GM12878 (cell line): Measurements from ENCODE around the gene GSAP. TPM values are rescaled to one million over a fixed set of nuclear protein-coding genes. Genes with fewer than 3 reads are reported as not detected.

Experiments used
- ATAC-seq: fragments of 200-7000 bp; cut with Tn5 transposase; 3 replicates; pipeline ENCODE4 v1.9.1; 2020; ENCODE audit warnings: mild to moderate bottlenecking, moderate library complexity
- BruUV-seq: library from RNA; stranded (reverse); fragments of 400-500 nt; replicated peaks from 2 replicates; lab custom pipeline; 2021; lab: Mats Ljungman, UMichigan
- CTCF ChIA-PET: fragments of 300-600 bp; sonication (Branson Sonifier 250); formaldehyde crosslinking; extraction: SDS; loops from one replicate; lab custom pipeline; 2021; ENCODE audit warnings: inconsistent platforms; lab: Yijun Ruan, JAX
- POLR2A ChIA-PET: fragments of 350-600 bp; formaldehyde crosslinking; extraction: SDS; loops from one replicate; lab custom pipeline; 2021; ENCODE audit warnings: inconsistent platforms; lab: Charles Lee
- RAD21 ChIA-PET: fragments of 300-600 bp; sonication (Branson Sonifier 250); formaldehyde crosslinking; loops from one replicate; lab custom pipeline; 2023; ENCODE audit warnings: antibody characterized with exemption; ENCODE audit not compliant: unreplicated experiment; lab: Charles Lee
- SMC1A ChIA-PET: fragments of 300-600 bp; sonication (Branson Sonifier 250); formaldehyde crosslinking; loops from one replicate; lab custom pipeline; 2023; ENCODE audit not compliant: unreplicated experiment, uncharacterized antibody; lab: Charles Lee
- DNase-seq: peaks from one replicate; pipeline ENCODE4 v3.0.0-alpha.2; 2011; ENCODE audit warnings: low read depth, low spot score
- FAIRE-seq: peaks from 3 replicates; lab custom pipeline; 2011; peaks lifted over from hg19 to GRCh38; lab: Jason Lieb, UNC
- H2AFZ ChIP-seq: 2 replicates; pipeline ENCODE4 v1.6.0; 2011; ENCODE audit warnings: low read depth, low read length, control low read depth; ENCODE audit not compliant: control insufficient read depth
- H3K27ac ChIP-seq: 2 replicates; pipeline ENCODE4 v1.5.1; 2011; ENCODE audit warnings: control low read depth; ENCODE audit not compliant: control insufficient read depth, insufficient read depth
- H3K27me3 ChIP-seq, 2 experiments: replicated peaks in 1 of 2; 2 replicates each; pipeline versions ENCODE4 v1.6.0 to v1.6.1; 2011; ENCODE audit warnings: low read length in 1 of 2; ENCODE audit not compliant: control insufficient read depth in 2 of 2, insufficient read depth in 2 of 2
- H3K36me3 ChIP-seq, 2 experiments: 2 replicates each; pipeline ENCODE4 v1.5.1; 2011; ENCODE audit warnings: low read length in 1 of 2; ENCODE audit not compliant: control insufficient read depth in 2 of 2, insufficient read depth in 2 of 2
- H3K4me1 ChIP-seq: 2 replicates; pipeline ENCODE4 v1.6.1; 2011; ENCODE audit warnings: mild to moderate bottlenecking, low read length, moderate library complexity, mixed read lengths; ENCODE audit not compliant: control insufficient read depth, insufficient read depth
- H3K4me2 ChIP-seq: 2 replicates; pipeline ENCODE4 v1.6.0; 2011; ENCODE audit warnings: control low read depth; ENCODE audit not compliant: control insufficient read depth, insufficient read depth
- H3K4me3 ChIP-seq: fragments of 200-600 bp; sonication (generic); 2 replicates; pipeline ENCODE4 v1.5.1; 2016
- H3K79me2 ChIP-seq: 2 replicates; pipeline ENCODE4 v1.6.0; 2011; ENCODE audit warnings: low read length; ENCODE audit not compliant: control insufficient read depth, insufficient read depth
- H3K9ac ChIP-seq: 2 replicates; pipeline ENCODE4 v1.8.0; 2011; ENCODE audit warnings: low read length, control low read depth, mixed read lengths; ENCODE audit not compliant: control insufficient read depth, insufficient read depth
- H3K9me3 ChIP-seq: replicated peaks from 3 replicates; pipeline ENCODE4 v1.5.1; 2011; ENCODE audit warnings: mild to moderate bottlenecking, low read length; ENCODE audit not compliant: control insufficient read depth, insufficient read depth
- H4K20me1 ChIP-seq: 2 replicates; pipeline ENCODE4 v1.6.0; 2011; ENCODE audit not compliant: control insufficient read depth, insufficient read depth
- BCL11A ChIP-seq: IDR thresholded peaks from 2 replicates; pipeline ENCODE4 v1.6.1; 2011; ENCODE audit warnings: low read depth, low read length
- NFYB ChIP-seq: IDR thresholded peaks from 2 replicates; pipeline ENCODE4 v1.6.1; 2011; ENCODE audit warnings: low read depth, mild to moderate bottlenecking, low read length, improper control_type of control experiment, moderate library complexity; ENCODE audit not compliant: insufficient read depth
- NR2C2 ChIP-seq: IDR thresholded peaks from 2 replicates; pipeline ENCODE4 v1.6.1; 2011; ENCODE audit warnings: borderline replicate concordance, low read depth; ENCODE audit not compliant: control insufficient read depth, insufficient read length
- SMC3 ChIP-seq: IDR thresholded peaks from 2 replicates; pipeline ENCODE4 v1.6.1; 2011; ENCODE audit warnings: low read length, improper control_type of control experiment, borderline replicate concordance
- STAT1 ChIP-seq: fragments of 450-650 bp; conservative IDR thresholded peaks from 2 replicates; pipeline ENCODE4 v1.6.1; 2014; ENCODE audit warnings: antibody characterized with exemption, mild to moderate bottlenecking
- YBX1 ChIP-seq: fragments of 450-650 bp; IDR thresholded peaks from 2 replicates; pipeline ENCODE4 v1.6.1; 2016; ENCODE audit warnings: antibody characterized with exemption
- ZZZ3 ChIP-seq: IDR thresholded peaks from 2 replicates; pipeline ENCODE4 v1.6.1; 2011; ENCODE audit warnings: low read depth; ENCODE audit not compliant: control insufficient read depth, insufficient read length
- WGBS: methylation state at CpG from one replicate; pipeline ENCODE4 v1.1.6; 2016; ENCODE audit warnings: low lambda C conversion rate; ENCODE audit not compliant: insufficient replicate concordance, insufficient coverage; ENCODE audit errors: missing lambda C conversion rate; 5-methylcytosine and 5-hydroxymethylcytosine counted together
- in situ Hi-C: fragments of 300-500 bp; cut with MboI; formaldehyde crosslinking; loops from 9 replicates; pipeline ENCODE4 v1.14.3; 2018; ENCODE audit warnings: mixed read lengths
- intact Hi-C: fragments of 100-400 bp; cut with micrococcal nuclease; formaldehyde crosslinking; loops from one replicate; pipeline ENCODE4 v1.14.2; 2022; ENCODE audit not compliant: unreplicated experiment
- polyA plus RNA-seq, 11 experiments: library from polyadenylated mRNA; depleted of rRNA in 4 of 11; unstranded in 6 of 11; stranded (reverse) in 5 of 11; fragments of >200 nt; fragmentation: Nextera tagmentation in 4 of 11; fragmentation: Illumina TruSeq in 1 of 11; extraction: Ambion mirVana in 4 of 11; extraction: Trizol in 1 of 11; gene quantifications; 1 replicate in 1 of 11; 2 replicates in 10 of 11; pipeline versions ENCODE4 v1.2.1 to v1.2.3, GENCODE V29; 2011 to 2016; ENCODE audit warnings: inconsistent platforms in 2 of 11, missing spikeins in 2 of 11, low read depth in 1 of 11
- total RNA-seq, 4 experiments: library from RNA; depleted of rRNA in 3 of 4; stranded (reverse); fragments of >200 nt in 3 of 4; fragmentation: Illumina TruSeq in 1 of 4; extraction: Trizol in 1 of 4; gene quantifications; 2 replicates each; pipeline versions ENCODE4 v1.2.1 to v1.2.3, GENCODE V29; 2013 to 2021
- TF ChIP-seq, protein P1 (sequence below): fragments of 450-650 bp; formaldehyde crosslinking; IDR thresholded peaks from 2 replicates; pipeline ENCODE4 v1.4.0; 2022; ENCODE audit warnings: mild to moderate bottlenecking, moderate library complexity
- TF ChIP-seq, protein P2 (sequence below): fragments of 450-650 bp; IDR thresholded peaks from 2 replicates; pipeline ENCODE4 v1.6.1; 2017; ENCODE audit warnings: mild to moderate bottlenecking, moderate library complexity
- TF ChIP-seq, protein P3 (sequence below): fragments of 150-350 bp; IDR thresholded peaks from 2 replicates; pipeline ENCODE4 v1.6.1; 2014; ENCODE audit warnings: mild to moderate bottlenecking, low read depth, low read length

Gene GSAP
- total and polyA plus RNA-seq, 10 of the 15 experiments (the other 5 are each of a cell fraction or from before 2014, with no cell fraction given) = 6.6 to 38.1 (median 21.8) TPM

DNA sequence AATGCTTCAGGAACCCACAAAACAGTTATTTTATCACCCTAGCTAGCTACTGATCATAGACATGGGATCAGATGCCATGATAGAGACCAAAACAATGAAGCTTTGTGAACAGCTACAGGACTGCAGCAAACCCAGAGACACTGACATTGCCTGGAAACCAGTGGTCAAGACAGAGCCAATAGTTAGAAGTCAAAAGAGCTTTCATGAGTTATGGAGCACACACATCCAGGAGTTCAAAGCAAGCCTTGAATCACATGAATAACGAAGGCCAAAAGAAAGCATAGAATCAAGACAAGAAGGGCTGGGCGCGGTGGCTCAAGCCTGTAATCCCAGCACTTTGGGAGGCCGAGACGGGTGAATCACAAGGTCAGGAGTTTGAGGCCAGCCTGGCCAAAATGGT is 34.5 kb upstream of the GSAP start (continued):
- TF ChIP-seq NFYB (no peak), NR2C2 (no peak)

DNA sequence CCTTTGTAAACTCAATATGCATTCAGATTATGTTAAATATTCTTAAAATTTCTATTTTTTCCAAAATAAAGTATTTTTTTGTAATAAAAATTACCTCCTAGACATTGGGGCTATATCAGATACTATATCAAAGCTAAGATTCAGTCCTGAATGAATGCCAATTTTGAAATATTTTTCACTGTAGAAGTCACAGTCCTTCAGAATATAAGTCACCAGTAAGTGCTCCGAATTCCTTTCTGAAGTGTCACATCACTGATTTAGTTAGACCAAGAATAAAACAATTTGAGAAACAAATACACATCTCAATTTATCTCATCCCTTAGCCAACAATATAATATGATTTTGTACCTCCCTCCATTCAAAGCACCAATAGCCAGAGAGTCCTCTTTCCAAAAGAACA is 33.9 kb upstream of the GSAP start:
- Histone ChIP-seq H3K9ac (no peak overlapping the region), H2AFZ (no peak overlapping the region), H3K4me3 (no peak overlapping the region), H3K4me2 (no peak overlapping the region), H4K20me1 (no peaks in the 10 kb centered on the region), H3K27ac (no peak overlapping the region), H3K36me3 (no peaks in the 10 kb centered on the region), H3K79me2 (no peaks in the 10 kb centered on the region), H3K4me1 (0 out of 2 replicates have a peak, but pooled peaks cover 3% of the 10 kb centered on the region), H3K9me3 (no peaks in the 10 kb centered on the region), H3K27me3 (no peaks in the 10 kb centered on the region)
- CTCF ChIA-PET = interaction anchor here (1.6 to 2.2 kb wide), 3 partner anchors 9 to 21 kb away, joined by 4 to 10 read pairs (median 5); no protein-coding TSS in a partner anchor
- no peak for DNase-seq
- POLR2A ChIA-PET = no interaction called here
- BruUV-seq = no TSS peak
- intact Hi-C loops = no loop called here
- ATAC-seq = no peak
- no peak for FAIRE-seq
- TF ChIP-seq ZZZ3 = no peak
- TF ChIP-seq YBX1 = no peak
- no peak for TF ChIP-seq SMC3
- TF ChIP-seq, protein P1, sequence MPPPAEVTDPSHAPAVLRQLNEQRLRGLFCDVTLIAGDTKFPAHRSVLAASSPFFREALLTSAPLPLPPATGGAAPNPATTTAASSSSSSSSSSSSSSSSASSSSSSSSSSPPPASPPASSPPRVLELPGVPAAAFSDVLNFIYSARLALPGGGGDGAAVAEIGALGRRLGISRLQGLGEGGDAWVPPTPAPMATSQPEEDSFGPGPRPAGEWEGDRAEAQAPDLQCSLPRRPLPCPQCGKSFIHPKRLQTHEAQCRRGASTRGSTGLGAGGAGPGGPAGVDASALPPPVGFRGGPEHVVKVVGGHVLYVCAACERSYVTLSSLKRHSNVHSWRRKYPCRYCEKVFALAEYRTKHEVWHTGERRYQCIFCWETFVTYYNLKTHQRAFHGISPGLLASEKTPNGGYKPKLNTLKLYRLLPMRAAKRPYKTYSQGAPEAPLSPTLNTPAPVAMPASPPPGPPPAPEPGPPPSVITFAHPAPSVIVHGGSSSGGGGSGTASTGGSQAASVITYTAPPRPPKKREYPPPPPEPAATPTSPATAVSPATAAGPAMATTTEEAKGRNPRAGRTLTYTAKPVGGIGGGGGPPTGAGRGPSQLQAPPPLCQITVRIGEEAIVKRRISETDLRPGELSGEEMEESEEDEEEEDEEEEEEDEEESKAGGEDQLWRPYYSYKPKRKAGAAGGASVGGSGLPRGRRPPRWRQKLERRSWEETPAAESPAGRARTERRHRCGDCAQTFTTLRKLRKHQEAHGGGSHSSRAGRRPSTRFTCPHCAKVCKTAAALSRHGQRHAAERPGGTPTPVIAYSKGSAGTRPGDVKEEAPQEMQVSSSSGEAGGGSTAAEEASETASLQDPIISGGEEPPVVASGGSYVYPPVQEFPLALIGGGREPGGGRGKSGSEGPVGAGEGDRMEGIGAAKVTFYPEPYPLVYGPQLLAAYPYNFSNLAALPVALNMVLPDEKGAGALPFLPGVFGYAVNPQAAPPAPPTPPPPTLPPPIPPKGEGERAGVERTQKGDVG (CRISPR knock-in tag) = no peak
- TF ChIP-seq, protein P2, sequence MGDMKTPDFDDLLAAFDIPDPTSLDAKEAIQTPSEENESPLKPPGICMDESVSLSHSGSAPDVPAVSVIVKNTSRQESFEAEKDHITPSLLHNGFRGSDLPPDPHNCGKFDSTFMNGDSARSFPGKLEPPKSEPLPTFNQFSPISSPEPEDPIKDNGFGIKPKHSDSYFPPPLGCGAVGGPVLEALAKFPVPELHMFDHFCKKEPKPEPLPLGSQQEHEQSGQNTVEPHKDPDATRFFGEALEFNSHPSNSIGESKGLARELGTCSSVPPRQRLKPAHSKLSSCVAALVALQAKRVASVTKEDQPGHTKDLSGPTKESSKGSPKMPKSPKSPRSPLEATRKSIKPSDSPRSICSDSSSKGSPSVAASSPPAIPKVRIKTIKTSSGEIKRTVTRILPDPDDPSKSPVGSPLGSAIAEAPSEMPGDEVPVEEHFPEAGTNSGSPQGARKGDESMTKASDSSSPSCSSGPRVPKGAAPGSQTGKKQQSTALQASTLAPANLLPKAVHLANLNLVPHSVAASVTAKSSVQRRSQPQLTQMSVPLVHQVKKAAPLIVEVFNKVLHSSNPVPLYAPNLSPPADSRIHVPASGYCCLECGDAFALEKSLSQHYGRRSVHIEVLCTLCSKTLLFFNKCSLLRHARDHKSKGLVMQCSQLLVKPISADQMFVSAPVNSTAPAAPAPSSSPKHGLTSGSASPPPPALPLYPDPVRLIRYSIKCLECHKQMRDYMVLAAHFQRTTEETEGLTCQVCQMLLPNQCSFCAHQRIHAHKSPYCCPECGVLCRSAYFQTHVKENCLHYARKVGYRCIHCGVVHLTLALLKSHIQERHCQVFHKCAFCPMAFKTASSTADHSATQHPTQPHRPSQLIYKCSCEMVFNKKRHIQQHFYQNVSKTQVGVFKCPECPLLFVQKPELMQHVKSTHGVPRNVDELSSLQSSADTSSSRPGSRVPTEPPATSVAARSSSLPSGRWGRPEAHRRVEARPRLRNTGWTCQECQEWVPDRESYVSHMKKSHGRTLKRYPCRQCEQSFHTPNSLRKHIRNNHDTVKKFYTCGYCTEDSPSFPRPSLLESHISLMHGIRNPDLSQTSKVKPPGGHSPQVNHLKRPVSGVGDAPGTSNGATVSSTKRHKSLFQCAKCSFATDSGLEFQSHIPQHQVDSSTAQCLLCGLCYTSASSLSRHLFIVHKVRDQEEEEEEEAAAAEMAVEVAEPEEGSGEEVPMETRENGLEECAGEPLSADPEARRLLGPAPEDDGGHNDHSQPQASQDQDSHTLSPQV = no peak
- TF ChIP-seq, protein P3, sequence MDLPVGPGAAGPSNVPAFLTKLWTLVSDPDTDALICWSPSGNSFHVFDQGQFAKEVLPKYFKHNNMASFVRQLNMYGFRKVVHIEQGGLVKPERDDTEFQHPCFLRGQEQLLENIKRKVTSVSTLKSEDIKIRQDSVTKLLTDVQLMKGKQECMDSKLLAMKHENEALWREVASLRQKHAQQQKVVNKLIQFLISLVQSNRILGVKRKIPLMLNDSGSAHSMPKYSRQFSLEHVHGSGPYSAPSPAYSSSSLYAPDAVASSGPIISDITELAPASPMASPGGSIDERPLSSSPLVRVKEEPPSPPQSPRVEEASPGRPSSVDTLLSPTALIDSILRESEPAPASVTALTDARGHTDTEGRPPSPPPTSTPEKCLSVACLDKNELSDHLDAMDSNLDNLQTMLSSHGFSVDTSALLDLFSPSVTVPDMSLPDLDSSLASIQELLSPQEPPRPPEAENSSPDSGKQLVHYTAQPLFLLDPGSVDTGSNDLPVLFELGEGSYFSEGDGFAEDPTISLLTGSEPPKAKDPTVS = no peak
- no peak for TF ChIP-seq BCL11A
- TF ChIP-seq STAT1 = no peak
- in situ Hi-C loops = no loop called here
- SMC1A ChIA-PET = interaction anchor here (0.7 to 2.6 kb wide), 3 partner anchors 13 to 36 kb away, joined by 3 to 16 read pairs (median 8); no protein-coding TSS in a partner anchor
- RAD21 ChIA-PET = interaction anchor here (0.5 to 0.6 kb wide), 2 partner anchors 73 to 118 kb away, joined by 3 read pairs; no protein-coding TSS in a partner anchor
- 96% methylated on average over 1 of the region's 1 CpG for WGBS
